Measurements from ENCODE around the gene ADAM33.

ADAM33 gene

DNA sequence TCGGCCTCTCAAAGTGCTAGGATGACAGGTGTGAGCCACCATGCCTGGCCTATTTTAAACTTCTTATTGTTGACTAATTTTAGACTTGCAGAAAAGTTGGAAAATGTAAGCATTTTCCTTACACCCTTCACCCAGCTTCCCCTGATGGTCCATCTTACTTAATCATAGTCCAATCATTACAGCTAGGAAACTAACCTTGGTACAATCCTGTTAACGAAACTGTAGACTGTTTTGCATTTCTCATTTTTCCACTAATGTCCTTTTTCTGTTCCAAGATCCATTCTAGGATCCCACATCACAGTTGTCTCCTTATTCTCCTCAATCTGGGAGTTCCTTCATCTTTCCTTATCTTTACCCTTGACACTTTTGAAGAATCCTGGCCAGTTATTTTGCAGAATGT lies 18.0 kb downstream of the ADAM33 start:
- DNase-seq (ENCODE audit: low read depth in 2 of 2): no peak

DNA sequence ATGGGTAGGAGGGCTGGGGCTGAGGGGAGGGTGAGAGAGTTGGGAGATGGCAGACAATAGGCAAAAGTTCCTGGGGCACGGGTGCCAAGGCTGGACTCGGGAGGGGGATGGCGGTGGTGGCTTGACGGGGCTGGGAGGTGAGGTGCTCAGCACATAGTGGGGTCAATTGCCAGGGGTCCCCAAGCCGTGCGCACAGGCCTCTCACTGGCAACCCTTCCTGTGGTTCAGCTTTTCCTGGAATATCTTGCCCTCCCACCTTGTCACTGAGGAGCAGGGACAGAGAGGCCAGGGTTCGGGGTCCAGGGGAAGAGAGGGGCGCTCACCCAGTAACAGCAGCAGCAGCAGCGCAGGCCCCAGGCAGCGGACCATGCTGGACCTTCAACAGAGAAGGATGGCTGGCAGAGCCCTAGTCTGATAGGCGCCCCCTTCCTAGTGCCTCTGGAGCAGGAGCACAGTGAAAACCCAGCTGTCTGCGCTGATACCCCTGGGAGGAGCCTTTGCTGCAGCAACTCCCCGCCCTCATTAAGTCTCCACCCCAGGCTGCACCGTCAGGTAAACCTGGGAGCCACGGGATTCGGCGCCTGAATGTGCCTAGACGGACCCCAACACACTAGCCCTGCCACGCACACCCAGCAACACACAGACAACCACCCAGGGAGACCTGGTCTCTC lies 18.6 kb downstream of the ADAM33 start, which contains the start of gene GFRA4:
TSS of gene GFRA4 (minus strand) at position 369 of the 671 bp plus-strand sequence. CDS start at position 369, 0 bp downstream.
- DNase-seq (ENCODE audit: low read depth in 2 of 2): no peak

DNA sequence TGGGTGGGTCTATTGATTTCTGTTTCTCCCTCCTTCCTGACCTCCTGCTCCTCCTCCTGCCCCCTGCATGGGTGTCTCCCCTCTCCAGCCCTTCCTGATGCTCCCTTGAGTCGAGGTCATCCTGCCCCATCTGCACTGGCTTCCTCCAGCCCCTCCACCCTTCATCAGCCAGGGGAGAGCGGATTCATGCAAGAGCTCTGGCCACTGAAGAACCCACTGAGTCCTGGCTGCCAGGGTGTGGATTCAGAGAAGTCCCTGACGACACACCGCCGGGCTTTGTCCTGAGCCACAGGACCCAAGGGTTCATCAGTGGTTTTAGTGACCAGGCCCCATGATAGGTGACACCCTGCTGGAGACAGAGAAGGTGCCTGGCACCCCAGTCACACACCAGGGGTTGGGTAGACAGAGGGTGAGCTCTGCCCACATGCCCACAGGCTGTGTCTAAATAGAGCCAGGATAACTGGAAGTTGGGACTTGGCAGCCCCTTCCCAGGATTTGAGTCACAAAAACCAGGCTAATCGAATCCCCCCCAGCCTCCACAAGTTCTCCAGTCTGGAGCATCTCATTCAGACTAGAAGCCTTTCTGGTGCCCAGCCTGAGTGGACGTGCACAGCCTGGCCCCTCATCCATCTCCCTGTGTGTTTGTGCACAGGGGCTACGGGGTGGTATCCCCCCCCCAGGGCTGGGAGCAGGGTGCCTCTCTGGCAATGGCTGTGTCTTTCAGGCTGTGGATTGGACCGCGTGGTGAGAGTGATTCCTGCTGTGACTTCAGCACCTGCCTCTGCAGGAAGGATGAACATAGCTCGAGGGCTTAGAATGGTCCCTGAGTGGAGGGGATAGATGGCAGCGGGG lies 19.8 kb downstream of the ADAM33 start:
- DNase-seq (ENCODE audit: low read depth in 2 of 2): no peak

DNA sequence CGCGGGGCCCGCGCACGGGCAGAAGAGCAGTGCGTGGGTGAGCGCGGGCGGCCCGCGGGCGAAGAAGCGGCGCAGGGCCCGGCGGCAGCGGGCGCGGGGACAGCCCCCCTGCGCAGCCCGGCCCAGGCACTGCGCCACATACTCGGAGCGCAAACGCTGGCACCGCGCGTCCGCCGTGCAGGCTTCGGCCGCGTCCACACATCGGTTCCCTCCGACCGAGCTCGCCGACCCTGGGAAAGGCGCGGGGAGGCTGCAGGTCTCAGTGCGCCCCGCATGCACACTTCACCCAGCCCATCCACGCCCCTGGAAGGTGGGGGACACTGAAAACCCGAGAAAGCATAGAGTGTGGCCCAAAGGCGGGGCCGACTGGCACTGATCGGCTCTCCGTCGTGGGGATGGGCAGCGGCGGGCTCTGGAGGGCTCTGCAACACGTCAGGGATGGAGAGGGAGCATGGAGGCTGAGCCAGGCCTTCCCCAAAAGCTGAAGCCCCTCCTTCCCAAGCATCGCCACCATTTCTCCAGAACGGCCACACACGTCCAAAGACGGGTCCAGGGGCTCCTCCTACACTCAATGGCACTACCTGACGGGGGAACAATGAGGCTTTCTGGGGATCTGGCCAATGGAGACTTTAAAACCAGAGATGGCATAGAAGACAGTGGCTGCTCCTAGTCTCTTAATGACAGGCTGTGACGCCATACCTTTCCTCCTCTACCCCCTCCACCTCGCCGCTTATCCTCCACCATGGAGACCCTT lies 20.6 kb downstream of the ADAM33 start:
- DNase-seq (ENCODE audit: low read depth in 2 of 2): no peak

DNA sequence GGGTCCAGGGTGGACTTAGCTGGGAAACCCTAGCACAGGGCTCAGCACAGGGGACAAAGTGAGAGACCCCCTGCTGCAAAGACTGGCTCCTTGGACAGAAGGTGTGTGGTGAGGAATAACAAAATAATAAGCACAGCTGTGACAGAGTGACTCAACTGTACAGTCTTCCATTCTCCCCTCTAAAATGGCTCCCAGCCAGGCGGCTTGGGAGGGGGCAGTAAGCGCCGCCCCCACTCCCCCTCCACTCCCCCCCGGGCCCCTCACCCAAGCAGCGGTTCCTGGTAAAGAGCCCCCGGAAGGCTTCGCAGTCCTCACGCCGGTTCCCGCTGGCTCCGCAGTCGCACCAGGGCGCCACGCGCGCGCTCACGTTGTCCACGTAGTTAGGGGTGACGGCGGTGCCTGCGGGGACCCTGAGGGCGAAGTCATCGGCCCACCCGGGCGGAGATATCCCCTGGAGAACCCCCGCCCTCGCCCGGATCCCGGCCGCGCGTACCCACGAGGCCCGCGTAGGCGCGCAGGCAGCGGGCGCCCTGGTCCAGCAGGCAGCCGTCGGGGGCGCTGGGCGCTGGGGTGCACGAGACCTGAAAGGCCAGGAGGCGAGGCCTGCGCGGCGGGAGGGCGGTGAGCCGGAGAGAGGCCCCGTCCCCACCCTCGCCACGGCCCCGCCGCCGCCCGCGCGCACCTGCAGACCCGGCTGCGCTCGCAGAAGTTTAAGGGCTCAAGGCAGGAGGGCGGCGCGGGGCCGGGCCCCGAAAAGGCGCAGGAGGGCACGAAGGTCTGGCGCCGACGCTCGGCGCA lies 21.3 kb downstream of the ADAM33 start:
- DNase-seq (ENCODE audit: low read depth in 2 of 2): no peak

DNA sequence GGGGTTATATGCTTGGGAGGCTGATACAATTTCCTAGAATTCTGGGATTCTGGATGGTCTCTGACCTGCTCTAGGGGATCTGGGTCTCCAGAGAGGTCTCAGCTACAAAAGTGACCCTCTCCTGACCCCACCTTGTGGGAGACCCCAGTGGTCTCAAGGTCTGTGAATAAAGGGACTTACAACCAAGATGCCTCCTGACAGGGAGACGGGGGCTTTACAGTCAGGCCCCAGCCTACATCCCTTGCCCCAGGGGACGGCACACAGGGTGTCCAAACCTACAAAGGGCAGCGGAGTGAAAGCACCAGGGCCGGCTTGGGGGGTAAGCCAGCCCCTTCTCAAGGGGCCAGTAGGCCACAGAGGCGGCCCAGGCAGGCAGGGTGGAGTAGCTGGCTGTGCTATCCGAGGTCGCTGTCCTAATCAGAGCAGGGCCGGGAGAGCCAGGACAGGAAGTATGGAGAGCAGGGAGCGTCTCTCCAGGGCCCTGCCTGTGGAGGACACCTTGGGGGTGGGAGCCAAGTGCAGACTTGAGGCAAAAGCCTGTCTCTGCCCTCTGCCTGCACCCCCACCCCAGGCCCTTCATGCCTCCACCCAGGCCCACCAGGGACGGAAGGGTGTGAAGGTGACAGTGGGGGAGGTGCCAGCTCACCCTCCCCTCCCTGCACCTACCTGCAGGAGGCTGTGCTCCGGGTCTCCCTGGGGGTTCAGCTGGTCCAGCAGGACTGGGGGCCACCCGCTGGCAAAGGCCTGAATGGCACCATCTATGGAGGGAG lies 22.1 kb downstream of the ADAM33 start:
- DNase-seq (ENCODE audit: low read depth in 2 of 2): no peak

DNA sequence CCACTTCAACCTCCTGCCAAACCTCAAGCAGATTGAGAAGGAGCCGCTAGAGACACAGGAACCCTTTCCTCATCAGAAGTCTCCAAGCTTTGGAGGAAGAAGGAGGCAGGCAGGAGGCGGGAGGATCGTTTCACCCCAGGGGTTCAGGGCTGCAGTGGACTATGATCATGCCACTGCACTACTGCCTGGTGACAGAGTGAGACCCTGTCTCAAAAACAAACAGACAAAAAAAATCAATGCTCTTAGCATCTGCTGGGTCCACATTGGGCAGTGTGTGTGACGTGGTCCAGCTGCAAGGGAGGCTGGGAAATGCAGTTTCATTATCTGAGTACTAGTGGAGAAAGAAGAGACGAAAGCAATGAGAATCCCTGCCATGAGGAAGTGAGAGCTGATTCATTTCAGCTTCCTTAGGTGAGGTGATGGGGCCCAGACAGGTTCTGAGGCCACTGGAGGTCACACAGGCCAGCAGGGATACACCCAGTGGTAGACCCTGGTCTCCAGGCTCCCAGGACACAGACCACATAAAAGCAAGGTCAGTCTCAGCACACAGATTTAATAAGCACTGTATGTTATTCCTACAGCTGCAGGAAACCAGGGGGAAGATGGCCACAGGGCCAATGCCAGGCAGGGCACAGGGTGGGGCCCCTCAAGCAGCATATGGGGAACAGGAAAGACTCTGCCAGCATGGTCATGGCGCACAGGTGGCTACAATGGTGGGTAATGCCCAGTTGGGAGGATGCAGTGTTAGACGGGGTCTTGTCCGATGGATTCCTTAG lies 22.9 kb downstream of the ADAM33 start:
- no peak for DNase-seq (ENCODE audit: low read depth in 2 of 2)

DNA sequence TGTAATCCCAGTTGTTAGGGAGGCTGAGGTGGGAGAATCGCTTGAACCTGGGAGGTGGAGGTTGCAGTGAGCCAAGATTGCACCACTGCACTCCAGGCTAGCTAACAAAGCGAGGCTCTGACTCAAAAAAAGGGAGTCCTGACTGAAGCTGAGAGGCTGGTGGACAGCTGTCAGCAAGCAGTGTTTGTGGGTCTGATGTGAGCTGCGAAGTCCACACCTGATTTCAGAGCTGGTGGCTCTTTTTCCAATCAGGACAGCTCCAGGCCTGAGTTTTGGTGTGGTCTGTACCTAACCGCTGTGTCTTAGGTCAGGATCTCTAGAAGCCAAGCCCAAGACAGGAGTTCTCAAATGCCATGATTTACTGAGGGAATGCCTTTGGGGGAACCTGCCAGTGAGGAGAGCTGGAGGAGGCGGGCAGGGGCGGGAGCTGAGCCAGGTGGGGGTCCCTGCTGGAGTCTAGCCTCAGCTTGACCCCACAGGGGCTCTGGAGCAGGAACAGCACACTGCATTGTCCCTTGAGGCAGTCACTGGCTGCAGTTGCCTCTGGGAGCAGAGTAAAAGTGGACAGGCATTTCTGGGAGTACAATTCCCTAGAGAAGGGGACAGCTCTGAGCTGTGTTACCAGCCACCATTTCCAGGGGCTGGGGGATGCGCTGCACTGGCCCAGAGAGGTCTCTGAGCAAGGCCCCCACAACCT lies 23.6 kb downstream of the ADAM33 start:
- no peak for DNase-seq (ENCODE audit: low read depth in 2 of 2)

DNA sequence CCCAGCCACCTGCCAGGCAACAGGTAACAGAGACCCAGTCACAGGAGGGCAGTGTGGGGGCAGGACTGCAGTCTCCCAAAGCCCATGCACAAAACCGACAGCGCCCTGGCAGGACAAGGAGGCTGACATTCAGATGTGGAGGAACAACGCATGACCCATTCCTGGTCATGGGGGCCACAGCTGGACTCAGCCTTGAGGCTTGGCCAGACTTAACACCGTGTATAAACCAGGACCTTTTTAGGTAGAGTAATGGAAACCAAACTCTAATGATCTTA lies 26.7 kb downstream of the ADAM33 start:
- no peak for DNase-seq (ENCODE audit: low read depth in 2 of 2)

DNA sequence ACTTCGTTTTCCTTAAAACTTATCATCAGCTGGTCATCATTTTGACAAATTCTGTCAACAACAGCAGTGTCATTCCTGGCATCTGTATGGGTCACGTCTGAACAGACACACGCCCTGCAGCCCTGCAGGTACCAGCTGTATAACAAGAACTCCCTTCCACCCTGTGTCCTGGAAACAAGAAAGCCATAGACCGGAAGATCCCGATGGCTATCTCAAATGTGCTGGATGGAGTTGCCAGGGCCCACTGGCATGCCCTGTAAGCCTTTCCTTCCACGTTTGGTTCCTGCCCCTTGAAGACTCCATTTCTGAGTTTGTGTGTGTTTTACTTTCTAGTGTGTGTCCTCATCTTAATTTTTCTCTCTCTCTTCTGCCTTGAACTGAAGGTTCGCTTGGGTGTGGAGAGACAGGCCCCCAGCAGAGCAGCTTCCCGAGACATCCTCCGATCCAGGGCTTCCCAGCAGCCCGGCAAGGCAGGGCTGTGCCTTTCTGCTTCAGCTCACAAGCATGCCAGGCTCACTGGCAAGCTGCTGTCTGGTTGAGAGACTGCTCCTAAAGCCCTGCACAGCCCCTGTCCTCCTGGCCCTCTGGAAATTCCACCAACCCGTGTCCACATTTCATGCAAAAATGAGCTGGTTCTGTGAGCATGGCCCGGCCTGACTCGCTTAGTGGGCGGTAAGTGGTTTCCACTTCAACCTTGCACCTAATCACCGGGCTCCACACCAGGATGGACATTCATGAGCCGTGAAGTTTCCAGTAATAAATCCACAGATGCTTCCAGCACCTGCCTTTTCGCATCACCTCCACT lies 27.3 kb downstream of the ADAM33 start:
- DNase-seq (ENCODE audit: low read depth in 2 of 2): no peak

DNA sequence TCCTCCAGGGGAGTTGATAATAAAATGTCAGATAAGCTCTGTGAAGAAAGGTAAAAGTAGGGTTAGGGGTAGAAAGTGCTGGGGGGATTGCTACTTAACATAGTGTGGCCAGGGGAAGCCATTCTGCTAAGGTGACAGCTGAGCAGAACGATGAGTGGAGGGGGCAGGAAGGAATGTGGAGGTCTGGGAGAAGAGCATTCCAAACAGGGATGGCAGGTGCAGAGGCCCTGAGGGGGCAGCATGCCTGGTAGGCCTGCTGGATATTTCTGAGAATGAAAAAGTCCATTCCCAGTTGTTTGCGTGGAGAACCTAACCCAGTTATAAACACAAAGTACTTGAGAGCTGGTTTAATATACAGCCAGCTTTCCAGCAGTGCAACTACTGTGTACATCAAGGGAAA lies 27.9 kb downstream of the ADAM33 start:
- no peak for DNase-seq (ENCODE audit: low read depth in 2 of 2)

DNA sequence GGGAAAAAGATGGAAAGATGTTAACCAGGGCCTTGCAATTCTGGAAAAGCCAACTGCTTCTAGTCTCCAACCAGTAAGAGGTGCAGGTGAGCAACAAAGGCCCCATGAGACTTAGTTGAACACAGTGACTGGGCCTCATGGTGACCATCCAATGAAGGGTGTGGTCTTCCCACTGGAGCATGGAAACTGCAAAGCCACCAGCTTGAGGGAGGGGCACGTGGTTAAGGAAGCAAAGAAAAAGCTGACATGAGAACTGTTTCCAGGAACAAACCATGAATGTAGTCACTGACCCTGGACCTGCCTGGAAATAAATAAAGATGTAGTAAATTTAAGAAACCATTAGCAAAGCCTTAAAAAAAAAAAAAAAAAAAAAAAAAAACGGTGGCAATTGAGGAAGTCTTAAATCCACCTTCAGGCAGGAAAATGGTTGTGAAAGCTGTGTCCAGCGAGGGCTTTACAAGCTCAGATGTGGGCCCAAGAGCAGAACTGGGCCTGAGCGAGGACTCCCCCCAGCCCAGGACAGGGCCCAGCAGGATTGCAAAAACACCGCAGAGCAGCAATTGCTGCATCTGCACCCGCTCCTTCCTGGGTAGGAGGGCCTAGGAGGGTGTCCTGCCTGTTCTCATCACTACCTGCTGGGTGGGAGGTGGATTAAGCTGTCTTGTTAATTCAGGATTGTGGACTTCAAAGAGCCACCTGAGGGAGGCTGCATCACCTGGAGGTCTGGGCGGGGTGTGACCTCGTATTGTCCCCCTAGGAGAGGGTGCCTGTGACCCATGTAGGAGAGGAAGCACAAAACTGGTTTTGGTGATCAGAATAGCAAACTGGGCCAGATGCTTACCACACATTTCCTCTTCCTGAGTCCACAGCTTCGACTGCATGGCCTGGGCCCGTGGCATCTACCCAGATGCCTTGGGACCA lies 28.9 kb downstream of the ADAM33 start:
- no peak for DNase-seq (ENCODE audit: low read depth in 2 of 2)

DNA sequence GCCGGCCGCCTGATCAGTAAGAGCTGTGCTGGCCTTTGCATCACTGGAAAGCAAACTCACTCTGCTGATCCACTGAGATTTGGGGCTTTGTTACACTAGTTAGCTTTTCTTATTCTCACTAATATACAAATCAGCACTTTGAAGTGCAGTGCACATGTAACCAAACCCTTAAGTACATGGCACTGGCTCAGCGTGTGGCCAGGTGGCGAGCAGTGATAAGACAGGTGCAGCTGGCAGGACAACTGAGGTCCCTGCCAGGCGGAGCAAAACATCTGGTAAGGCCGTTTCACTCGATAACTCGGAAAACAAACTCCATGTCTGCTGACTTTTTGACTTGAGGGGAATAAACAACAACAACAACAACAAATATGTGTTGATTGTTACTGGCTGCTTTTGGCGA lies 29.6 kb downstream of the ADAM33 start:
- no peak for DNase-seq (ENCODE audit: low read depth in 2 of 2)

DNA sequence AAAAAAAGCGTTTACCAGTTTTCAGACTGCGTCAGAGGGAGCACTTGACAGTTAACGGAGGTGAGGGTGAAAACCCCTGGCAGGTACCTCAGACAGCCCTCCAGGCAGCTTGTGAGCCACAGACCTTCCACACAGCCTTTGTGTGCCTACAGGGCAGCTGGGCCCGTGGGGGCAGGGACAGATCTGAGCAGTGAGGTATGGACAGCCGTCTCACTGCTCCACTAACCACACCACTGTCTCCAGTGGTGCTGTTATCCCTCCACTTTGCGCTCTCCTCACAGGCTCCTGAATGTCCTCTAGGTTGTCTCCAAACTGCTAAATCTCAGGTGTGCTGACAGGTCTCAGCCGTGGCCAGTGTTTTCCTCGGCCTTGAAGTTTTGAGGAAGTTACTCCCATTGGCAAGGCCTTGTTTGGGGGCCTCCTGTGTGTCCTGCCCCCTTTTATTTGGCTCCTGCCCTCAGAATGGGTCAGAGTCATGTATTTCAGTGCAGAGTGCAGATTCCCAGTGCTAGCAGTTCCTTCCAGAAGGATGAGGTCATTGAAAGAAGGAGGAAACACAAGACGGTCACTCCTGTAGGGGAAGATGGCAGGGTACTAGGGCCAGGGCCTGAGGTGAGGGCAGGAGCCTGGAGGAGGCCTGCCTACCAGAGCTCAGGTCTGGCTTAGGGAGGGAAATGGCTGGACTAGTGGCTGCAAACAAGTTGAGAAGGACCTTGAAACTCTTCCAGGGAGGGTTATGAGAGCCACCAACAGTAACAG lies 30.4 kb downstream of the ADAM33 start:
- no peak for DNase-seq (ENCODE audit: low read depth in 2 of 2)

DNA sequence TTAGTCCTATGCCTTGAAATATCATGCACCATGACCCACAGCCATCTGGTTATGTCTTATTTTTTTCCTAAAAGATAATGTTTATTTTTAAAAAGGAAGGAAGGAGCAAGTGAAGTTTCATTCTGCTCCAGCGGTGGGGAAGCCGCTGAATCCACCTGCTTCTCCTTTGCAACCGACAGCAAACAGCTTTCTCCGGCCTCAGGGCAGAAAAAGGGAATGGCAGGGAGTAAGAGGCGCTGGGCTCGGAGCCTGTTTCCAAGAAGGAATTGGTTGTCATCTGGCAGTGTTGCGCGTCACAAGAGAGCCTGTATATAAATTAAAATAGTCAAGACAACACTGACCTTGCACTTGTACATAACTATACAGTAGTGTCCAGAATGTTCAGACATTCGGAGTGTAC lies 32.9 kb downstream of the ADAM33 start:
- DNase-seq (ENCODE audit: low read depth in 2 of 2): no peak

DNA sequence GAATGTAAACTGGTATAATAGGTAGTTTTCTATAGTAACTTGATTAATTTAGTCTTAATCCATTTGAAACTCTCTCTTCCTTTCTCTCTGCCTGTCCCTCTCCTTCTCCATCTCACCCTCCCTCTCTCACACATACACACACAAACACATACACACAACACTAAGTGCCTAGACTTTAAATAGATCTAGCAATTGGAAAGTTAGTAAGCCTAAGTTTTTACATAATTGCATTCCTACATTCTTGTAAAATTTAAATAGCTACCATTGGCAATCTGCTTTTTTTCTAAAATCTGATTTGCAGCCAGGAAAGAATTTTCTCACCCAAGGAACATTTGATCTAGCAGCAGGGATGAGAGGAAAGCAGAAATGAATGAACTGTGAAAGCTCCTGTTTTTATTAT lies 34.3 kb downstream of the ADAM33 start:
- no peak for DNase-seq (ENCODE audit: low read depth in 2 of 2)

DNA sequence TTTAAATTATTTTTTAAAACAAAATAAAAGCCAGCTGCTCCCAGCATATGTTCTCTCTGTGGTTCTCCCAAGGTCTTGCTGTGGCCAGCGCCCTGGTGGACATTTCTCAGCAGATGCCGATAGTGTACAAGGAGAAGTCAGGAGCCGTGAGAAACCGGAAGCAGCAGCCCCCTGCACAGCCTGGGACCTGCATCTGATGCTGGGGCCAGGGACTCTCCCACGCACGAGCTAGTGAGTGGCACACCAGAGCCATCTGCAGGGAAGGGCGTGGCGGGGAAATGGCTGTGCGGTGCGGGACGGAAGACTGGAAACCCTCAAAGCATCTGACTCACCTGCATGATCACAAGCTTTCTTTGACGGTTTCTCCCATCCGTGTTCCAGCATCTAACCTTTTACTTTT lies 35.2 kb downstream of the ADAM33 start:
- DNase-seq (ENCODE audit: low read depth in 2 of 2): no peak
